Fibroblast of lung (primary cell): ENCODE measurements around the gene EIF4G2. TPM values are rescaled to one million over a fixed set of nuclear protein-coding genes. Genes with fewer than 3 reads are reported as not detected.
"Not testable (repeated sequence)": the region's sequence is repeated elsewhere in the genome, so short reads cannot be mapped to it uniquely, and the experiment has no call there.

ENCODE experiments used
- DNase-seq, 2 donors: peaks; one replicate each; pipeline versions ENCODE4 v3.0.0 to v3.0.0-alpha.2; 2010; ENCODE audit warnings: low read depth in 2 of 2
- H2AFZ ChIP-seq: 2 replicates; pipeline ENCODE4 v1.5.1; 2012; ENCODE audit warnings: low read length, control low read depth, inconsistent platforms
- H3K27ac ChIP-seq: 2 replicates; pipeline ENCODE4 v1.5.1; 2011; ENCODE audit warnings: low read length, control low read depth; ENCODE audit not compliant: insufficient read depth
- H3K27me3 ChIP-seq: 2 replicates; pipeline ENCODE4 v1.5.1; 2011; ENCODE audit warnings: mild to moderate bottlenecking, low read length; ENCODE audit not compliant: control insufficient read depth, insufficient read depth
- H3K36me3 ChIP-seq: 2 replicates; pipeline ENCODE4 v1.5.1; 2011; ENCODE audit warnings: low read length; ENCODE audit not compliant: control insufficient read depth, insufficient read depth
- H3K4me1 ChIP-seq: 2 replicates; pipeline ENCODE4 v1.5.1; 2011; ENCODE audit warnings: low read length; ENCODE audit not compliant: control insufficient read depth, insufficient read depth; ENCODE audit errors: extremely low read depth
- H3K4me2 ChIP-seq: 2 replicates; pipeline ENCODE4 v1.5.1; 2011; ENCODE audit warnings: low read length, control low read depth; ENCODE audit not compliant: insufficient read depth; ENCODE audit errors: extremely low read depth
- H3K4me3 ChIP-seq, 4 experiments: fragments of 200-600 bp in 1 of 4; sonication (generic) in 1 of 4; replicated peaks in 1 of 4; 2 replicates each; pipeline ENCODE4 v1.5.1; 2011 to 2016; ENCODE audit warnings: low read length in 4 of 4, low read depth in 3 of 4, mild to moderate bottlenecking in 3 of 4, control low read depth in 2 of 4, inconsistent platforms in 1 of 4, mixed read lengths in 1 of 4; ENCODE audit not compliant: insufficient read depth in 1 of 4; ENCODE audit errors: control extremely low read depth in 1 of 4
- H3K79me2 ChIP-seq: 2 replicates; pipeline ENCODE4 v1.5.1; 2012; ENCODE audit warnings: mild to moderate bottlenecking, low read length, inconsistent platforms; ENCODE audit not compliant: control insufficient read depth, insufficient read depth
- H3K9ac ChIP-seq: 2 replicates; pipeline ENCODE4 v1.5.1; 2011; ENCODE audit warnings: mild to moderate bottlenecking, low read length, control low read depth; ENCODE audit not compliant: insufficient read depth
- H3K9me3 ChIP-seq: 2 replicates; pipeline ENCODE4 v1.5.1; 2012; ENCODE audit warnings: low read depth, low read length; ENCODE audit not compliant: control insufficient read depth, insufficient read depth
- H4K20me1 ChIP-seq: 2 replicates; pipeline ENCODE4 v1.5.1; 2011; ENCODE audit warnings: low read length; ENCODE audit not compliant: control insufficient read depth, insufficient read depth; ENCODE audit errors: extremely low read depth
- EZH2 ChIP-seq: IDR thresholded peaks from 2 replicates; pipeline ENCODE4 v1.5.1; 2012; ENCODE audit warnings: low read length, control low read depth, mild to moderate bottlenecking; ENCODE audit errors: missing control alignments
- polyA plus RNA-seq, 2 donors: library from polyadenylated mRNA; depleted of rRNA in 1 of 2; stranded (reverse) in 1 of 2; unstranded in 1 of 2; fragments of >200 nt; gene quantifications; 2 replicates each; pipeline ENCODE4 v1.2.1, GENCODE V29; 2011 to 2012; ENCODE audit warnings: missing spikeins in 1 of 2
- total RNA-seq: library from RNA; depleted of rRNA; stranded (reverse); fragments of >200 nt; gene quantifications from 2 replicates; pipeline ENCODE4 v1.2.1, GENCODE V29; 2014
- TF ChIP-seq, protein P1 (sequence below), 2 donors: IDR thresholded peaks in 1 of 2; conservative IDR thresholded peaks in 1 of 2; 1 replicate in 1 of 2; 2 replicates in 1 of 2; pipeline ENCODE4 v1.5.1; 2011 to 2012; ENCODE audit warnings: low read length in 2 of 2, control low read depth in 1 of 2, inconsistent platforms in 1 of 2, low read depth in 1 of 2, mild to moderate bottlenecking in 1 of 2

The EIF4G2 gene
- total and polyA plus RNA-seq, 2 donors (not counting 1 experiment from before 2014, with no cell fraction given): 964 to 1,178 TPM

GRCh38 chr11:10844356-10844755, 35.6 kb upstream of the EIF4G2 start:
- TF ChIP-seq, protein P1, sequence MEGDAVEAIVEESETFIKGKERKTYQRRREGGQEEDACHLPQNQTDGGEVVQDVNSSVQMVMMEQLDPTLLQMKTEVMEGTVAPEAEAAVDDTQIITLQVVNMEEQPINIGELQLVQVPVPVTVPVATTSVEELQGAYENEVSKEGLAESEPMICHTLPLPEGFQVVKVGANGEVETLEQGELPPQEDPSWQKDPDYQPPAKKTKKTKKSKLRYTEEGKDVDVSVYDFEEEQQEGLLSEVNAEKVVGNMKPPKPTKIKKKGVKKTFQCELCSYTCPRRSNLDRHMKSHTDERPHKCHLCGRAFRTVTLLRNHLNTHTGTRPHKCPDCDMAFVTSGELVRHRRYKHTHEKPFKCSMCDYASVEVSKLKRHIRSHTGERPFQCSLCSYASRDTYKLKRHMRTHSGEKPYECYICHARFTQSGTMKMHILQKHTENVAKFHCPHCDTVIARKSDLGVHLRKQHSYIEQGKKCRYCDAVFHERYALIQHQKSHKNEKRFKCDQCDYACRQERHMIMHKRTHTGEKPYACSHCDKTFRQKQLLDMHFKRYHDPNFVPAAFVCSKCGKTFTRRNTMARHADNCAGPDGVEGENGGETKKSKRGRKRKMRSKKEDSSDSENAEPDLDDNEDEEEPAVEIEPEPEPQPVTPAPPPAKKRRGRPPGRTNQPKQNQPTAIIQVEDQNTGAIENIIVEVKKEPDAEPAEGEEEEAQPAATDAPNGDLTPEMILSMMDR (conservative IDR thresholded peaks at IDR 0.05 in 1 of 2, IDR thresholded peaks at IDR 0.05 in 1 of 2; ENCODE audit: low read depth in 1 of 2, low read length in 2 of 2): no peak
- no peak for TF ChIP-seq EZH2

GRCh38 chr11:10838881-10839280, 30.2 kb upstream of the EIF4G2 start:
- TF ChIP-seq EZH2: no peak
- TF ChIP-seq, protein P1 (conservative IDR thresholded peaks at IDR 0.05 in 1 of 2, IDR thresholded peaks at IDR 0.05 in 1 of 2; ENCODE audit: low read depth in 1 of 2, low read length in 2 of 2): no peak
- Histone ChIP-seq H4K20me1 (no peaks in the 10 kb centered on the region), H3K36me3 (no peaks in the 10 kb centered on the region), H3K4me3 (no peak overlapping the region), H3K9ac (no peak overlapping the region), H3K79me2 (no peaks in the 10 kb centered on the region), H3K4me2 (no peak overlapping the region), H3K27ac (no peak overlapping the region), H3K4me1 (no peaks in the 10 kb centered on the region), H2AFZ (no peak overlapping the region), H3K9me3 (no peaks in the 10 kb centered on the region), H3K27me3 (no peaks in the 10 kb centered on the region)
- DNase-seq: no peak

More at GRCh38 chr11:10844356-10844755, 35.6 kb upstream of the EIF4G2 start:
- H3K27me3 ChIP-seq: no peaks in the 10 kb centered on the region
- no peak overlapping the region for H3K27ac ChIP-seq
- DNase-seq: no peak
- H3K9ac ChIP-seq: no peak overlapping the region
- no peaks in the 10 kb centered on the region for H3K36me3 ChIP-seq
- no peaks in the 10 kb centered on the region for H3K4me1 ChIP-seq
- no peak overlapping the region for H3K4me3 ChIP-seq
- no peaks in the 10 kb centered on the region for H3K79me2 ChIP-seq
- no peaks in the 10 kb centered on the region for H4K20me1 ChIP-seq
- no peak overlapping the region for H2AFZ ChIP-seq
- no peaks in the 10 kb centered on the region for H3K9me3 ChIP-seq
- H3K4me2 ChIP-seq: no peak overlapping the region

- Histone ChIP-seq H3K79me2 (no peaks in the 10 kb centered on the region), H3K36me3 (no peaks in the 10 kb centered on the region), H4K20me1 (no peaks in the 10 kb centered on the region), H3K4me3 (no peak overlapping the region), H3K27me3 (no peaks in the 10 kb centered on the region), H3K4me1 (no peaks in the 10 kb centered on the region), H3K9ac (no peak overlapping the region), H3K9me3 (no peaks in the 10 kb centered on the region), H2AFZ (no peak overlapping the region), H3K27ac (no peak overlapping the region), H3K4me2 (no peak overlapping the region)
- no peak for TF ChIP-seq EZH2
- TF ChIP-seq, protein P1 (conservative IDR thresholded peaks at IDR 0.05 in 1 of 2, IDR thresholded peaks at IDR 0.05 in 1 of 2; ENCODE audit: low read depth in 1 of 2, low read length in 2 of 2): no peak
- no peak for DNase-seq
These were observed 29.4 kb upstream of the EIF4G2 start for GRCh38 chr11:10838083-10838482.

GRCh38 chr11:10836884-10837283, 28.2 kb upstream of the EIF4G2 start:
- not testable (repeated sequence) for H3K36me3 ChIP-seq, H3K27ac ChIP-seq, H4K20me1 ChIP-seq, H3K27me3 ChIP-seq, H2AFZ ChIP-seq, H3K79me2 ChIP-seq, H3K4me2 ChIP-seq, H3K4me1 ChIP-seq, DNase-seq, H3K4me3 ChIP-seq, H3K9ac ChIP-seq, H3K9me3 ChIP-seq
